ENCODE data around the gene CPA2. TPM values are rescaled to one million over a fixed set of nuclear protein-coding genes. Genes with fewer than 3 reads are reported as not detected.

Gene CPA2
- total and polyA plus RNA-seq, 2 experiments from 2014 or later: not detected

DNA sequence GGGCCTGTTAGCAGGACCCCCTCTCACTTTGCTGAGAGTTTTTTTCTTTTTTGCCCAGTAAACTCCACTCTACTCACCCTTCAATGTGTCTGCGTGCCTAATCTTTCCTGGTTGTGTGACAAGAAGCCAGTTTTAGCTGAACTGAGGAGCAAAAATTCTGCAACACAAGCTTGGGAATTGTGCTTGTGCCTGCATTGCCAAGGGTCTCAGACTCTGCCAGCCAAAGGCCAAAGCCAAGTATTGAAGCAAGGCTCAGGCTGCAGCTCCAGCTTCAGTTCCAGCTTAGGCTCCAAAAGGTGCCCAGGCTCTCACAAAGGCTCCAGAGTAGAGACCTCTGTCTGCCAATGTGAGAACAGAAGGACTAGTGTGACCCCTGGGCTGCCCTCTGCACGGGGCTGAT, 4.2 kb upstream of the CPA2 start:
- H3K9me2 ChIP-seq (ENCODE audit: insufficient read depth): peaks cover 3% of the 10 kb centered on the region; the same call in 1 of the 2 replicates
- no peak for TF ChIP-seq EZH2phosphoT487 (IDR thresholded peaks at IDR 0.05; ENCODE audit: unreplicated experiment)
- no peak for TF ChIP-seq POLR2AphosphoS5 (IDR thresholded peaks at IDR 0.05; ENCODE audit: low read depth)
- no peak for TF ChIP-seq STAT1 (IDR thresholded peaks at IDR 0.05; ENCODE audit: unreplicated experiment)
- TF ChIP-seq, protein P1, sequence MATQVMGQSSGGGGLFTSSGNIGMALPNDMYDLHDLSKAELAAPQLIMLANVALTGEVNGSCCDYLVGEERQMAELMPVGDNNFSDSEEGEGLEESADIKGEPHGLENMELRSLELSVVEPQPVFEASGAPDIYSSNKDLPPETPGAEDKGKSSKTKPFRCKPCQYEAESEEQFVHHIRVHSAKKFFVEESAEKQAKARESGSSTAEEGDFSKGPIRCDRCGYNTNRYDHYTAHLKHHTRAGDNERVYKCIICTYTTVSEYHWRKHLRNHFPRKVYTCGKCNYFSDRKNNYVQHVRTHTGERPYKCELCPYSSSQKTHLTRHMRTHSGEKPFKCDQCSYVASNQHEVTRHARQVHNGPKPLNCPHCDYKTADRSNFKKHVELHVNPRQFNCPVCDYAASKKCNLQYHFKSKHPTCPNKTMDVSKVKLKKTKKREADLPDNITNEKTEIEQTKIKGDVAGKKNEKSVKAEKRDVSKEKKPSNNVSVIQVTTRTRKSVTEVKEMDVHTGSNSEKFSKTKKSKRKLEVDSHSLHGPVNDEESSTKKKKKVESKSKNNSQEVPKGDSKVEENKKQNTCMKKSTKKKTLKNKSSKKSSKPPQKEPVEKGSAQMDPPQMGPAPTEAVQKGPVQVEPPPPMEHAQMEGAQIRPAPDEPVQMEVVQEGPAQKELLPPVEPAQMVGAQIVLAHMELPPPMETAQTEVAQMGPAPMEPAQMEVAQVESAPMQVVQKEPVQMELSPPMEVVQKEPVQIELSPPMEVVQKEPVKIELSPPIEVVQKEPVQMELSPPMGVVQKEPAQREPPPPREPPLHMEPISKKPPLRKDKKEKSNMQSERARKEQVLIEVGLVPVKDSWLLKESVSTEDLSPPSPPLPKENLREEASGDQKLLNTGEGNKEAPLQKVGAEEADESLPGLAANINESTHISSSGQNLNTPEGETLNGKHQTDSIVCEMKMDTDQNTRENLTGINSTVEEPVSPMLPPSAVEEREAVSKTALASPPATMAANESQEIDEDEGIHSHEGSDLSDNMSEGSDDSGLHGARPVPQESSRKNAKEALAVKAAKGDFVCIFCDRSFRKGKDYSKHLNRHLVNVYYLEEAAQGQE (IDR thresholded peaks at IDR 0.05; ENCODE audit: unreplicated experiment): no peak
- TF ChIP-seq JUNB (IDR thresholded peaks at IDR 0.05; ENCODE audit: unreplicated experiment): no peak
- TF ChIP-seq NANOG (IDR thresholded peaks at IDR 0.05; ENCODE audit: borderline replicate concordance): no peak
- TF ChIP-seq, protein P2, sequence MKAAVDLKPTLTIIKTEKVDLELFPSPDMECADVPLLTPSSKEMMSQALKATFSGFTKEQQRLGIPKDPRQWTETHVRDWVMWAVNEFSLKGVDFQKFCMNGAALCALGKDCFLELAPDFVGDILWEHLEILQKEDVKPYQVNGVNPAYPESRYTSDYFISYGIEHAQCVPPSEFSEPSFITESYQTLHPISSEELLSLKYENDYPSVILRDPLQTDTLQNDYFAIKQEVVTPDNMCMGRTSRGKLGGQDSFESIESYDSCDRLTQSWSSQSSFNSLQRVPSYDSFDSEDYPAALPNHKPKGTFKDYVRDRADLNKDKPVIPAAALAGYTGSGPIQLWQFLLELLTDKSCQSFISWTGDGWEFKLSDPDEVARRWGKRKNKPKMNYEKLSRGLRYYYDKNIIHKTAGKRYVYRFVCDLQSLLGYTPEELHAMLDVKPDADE (IDR thresholded peaks at IDR 0.05): no peak
- TF ChIP-seq ZNF114 (CRISPR knock-in tag; IDR thresholded peaks at IDR 0.05): no peak
- TF ChIP-seq, protein P3, sequence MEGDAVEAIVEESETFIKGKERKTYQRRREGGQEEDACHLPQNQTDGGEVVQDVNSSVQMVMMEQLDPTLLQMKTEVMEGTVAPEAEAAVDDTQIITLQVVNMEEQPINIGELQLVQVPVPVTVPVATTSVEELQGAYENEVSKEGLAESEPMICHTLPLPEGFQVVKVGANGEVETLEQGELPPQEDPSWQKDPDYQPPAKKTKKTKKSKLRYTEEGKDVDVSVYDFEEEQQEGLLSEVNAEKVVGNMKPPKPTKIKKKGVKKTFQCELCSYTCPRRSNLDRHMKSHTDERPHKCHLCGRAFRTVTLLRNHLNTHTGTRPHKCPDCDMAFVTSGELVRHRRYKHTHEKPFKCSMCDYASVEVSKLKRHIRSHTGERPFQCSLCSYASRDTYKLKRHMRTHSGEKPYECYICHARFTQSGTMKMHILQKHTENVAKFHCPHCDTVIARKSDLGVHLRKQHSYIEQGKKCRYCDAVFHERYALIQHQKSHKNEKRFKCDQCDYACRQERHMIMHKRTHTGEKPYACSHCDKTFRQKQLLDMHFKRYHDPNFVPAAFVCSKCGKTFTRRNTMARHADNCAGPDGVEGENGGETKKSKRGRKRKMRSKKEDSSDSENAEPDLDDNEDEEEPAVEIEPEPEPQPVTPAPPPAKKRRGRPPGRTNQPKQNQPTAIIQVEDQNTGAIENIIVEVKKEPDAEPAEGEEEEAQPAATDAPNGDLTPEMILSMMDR (conservative IDR thresholded peaks at IDR 0.05; ENCODE audit: low read depth in 2 of 2): no peak
- TF ChIP-seq EZH2 (IDR thresholded peaks at IDR 0.05; ENCODE audit: low read depth, unreplicated experiment): no peak
- TF ChIP-seq CREB1 (CRISPR knock-in tag; IDR thresholded peaks at IDR 0.05; ENCODE audit: low read depth): no peak
- no peak for TF ChIP-seq ZNF331 (CRISPR knock-in tag; IDR thresholded peaks at IDR 0.05; ENCODE audit: low read depth)
- TF ChIP-seq, protein P4, sequence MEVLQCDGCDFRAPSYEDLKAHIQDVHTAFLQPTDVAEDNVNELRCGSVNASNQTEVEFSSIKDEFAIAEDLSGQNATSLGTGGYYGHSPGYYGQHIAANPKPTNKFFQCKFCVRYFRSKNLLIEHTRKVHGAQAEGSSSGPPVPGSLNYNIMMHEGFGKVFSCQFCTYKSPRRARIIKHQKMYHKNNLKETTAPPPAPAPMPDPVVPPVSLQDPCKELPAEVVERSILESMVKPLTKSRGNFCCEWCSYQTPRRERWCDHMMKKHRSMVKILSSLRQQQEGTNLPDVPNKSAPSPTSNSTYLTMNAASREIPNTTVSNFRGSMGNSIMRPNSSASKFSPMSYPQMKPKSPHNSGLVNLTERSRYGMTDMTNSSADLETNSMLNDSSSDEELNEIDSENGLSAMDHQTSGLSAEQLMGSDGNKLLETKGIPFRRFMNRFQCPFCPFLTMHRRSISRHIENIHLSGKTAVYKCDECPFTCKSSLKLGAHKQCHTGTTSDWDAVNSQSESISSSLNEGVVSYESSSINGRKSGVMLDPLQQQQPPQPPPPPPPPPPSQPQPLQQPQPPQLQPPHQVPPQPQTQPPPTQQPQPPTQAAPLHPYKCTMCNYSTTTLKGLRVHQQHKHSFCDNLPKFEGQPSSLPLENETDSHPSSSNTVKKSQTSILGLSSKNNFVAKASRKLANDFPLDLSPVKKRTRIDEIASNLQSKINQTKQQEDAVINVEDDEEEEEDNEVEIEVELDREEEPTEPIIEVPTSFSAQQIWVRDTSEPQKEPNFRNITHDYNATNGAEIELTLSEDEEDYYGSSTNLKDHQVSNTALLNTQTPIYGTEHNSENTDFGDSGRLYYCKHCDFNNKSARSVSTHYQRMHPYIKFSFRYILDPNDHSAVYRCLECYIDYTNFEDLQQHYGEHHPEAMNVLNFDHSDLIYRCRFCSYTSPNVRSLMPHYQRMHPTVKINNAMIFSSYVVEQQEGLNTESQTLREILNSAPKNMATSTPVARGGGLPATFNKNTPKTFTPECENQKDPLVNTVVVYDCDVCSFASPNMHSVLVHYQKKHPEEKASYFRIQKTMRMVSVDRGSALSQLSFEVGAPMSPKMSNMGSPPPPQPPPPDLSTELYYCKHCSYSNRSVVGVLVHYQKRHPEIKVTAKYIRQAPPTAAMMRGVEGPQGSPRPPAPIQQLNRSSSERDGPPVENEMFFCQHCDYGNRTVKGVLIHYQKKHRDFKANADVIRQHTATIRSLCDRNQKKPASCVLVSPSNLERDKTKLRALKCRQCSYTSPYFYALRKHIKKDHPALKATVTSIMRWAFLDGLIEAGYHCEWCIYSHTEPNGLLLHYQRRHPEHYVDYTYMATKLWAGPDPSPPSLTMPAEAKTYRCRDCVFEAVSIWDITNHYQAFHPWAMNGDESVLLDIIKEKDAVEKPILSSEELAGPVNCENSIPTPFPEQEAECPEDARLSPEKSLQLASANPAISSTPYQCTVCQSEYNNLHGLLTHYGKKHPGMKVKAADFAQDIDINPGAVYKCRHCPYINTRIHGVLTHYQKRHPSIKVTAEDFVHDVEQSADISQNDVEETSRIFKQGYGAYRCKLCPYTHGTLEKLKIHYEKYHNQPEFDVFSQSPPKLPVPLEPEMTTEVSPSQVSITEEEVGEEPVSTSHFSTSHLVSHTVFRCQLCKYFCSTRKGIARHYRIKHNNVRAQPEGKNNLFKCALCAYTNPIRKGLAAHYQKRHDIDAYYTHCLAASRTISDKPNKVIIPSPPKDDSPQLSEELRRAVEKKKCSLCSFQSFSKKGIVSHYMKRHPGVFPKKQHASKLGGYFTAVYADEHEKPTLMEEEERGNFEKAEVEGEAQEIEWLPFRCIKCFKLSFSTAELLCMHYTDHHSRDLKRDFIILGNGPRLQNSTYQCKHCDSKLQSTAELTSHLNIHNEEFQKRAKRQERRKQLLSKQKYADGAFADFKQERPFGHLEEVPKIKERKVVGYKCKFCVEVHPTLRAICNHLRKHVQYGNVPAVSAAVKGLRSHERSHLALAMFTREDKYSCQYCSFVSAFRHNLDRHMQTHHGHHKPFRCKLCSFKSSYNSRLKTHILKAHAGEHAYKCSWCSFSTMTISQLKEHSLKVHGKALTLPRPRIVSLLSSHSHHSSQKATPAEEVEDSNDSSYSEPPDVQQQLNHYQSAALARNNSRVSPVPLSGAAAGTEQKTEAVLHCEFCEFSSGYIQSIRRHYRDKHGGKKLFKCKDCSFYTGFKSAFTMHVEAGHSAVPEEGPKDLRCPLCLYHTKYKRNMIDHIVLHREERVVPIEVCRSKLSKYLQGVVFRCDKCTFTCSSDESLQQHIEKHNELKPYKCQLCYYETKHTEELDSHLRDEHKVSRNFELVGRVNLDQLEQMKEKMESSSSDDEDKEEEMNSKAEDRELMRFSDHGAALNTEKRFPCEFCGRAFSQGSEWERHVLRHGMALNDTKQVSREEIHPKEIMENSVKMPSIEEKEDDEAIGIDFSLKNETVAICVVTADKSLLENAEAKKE (CRISPR knock-in tag; IDR thresholded peaks at IDR 0.05): no peak
- no peaks in the 10 kb centered on the region for H3K79me2 ChIP-seq (replicated peaks; ENCODE audit: insufficient read depth)
- no peaks in the 10 kb centered on the region for H3F3A ChIP-seq (replicated peaks; ENCODE audit: low read depth)
- peaks cover 23% of the 10 kb centered on the region; the same call in 2 of the 3 replicates for H3K36me3 Mint-ChIP-seq (ENCODE audit: low read depth)
- H3K4me1 ChIP-seq (ENCODE audit: insufficient read depth): peaks cover 11% of the 10 kb centered on the region
- DNase-seq (ENCODE audit: low spot score) (no peak), ATAC-seq (no peak)
- peaks cover 3% of the 10 kb centered on the region for H3K27me3 Mint-ChIP-seq (ENCODE audit: insufficient read depth, low read depth, poor library complexity)
- no peak overlapping the region for H2AFZ ChIP-seq
- H3K4me3 ChIP-seq: no peak overlapping the region
- H3K27ac ChIP-seq (ENCODE audit: low read depth): no peak overlapping the region
- H3K27me3 ChIP-seq (ENCODE audit: insufficient read depth): no peaks in the 10 kb centered on the region
- peaks cover 37% of the 10 kb centered on the region for H3K9me3 Mint-ChIP-seq
- peaks cover 29% of the 10 kb centered on the region for H3K4me1 Mint-ChIP-seq
- no peak overlapping the region for H3K4me3 Mint-ChIP-seq
- H3K27ac Mint-ChIP-seq: no peak overlapping the region
- no peaks in the 10 kb centered on the region for H4K20me1 ChIP-seq (replicated peaks; ENCODE audit: insufficient read depth)
- H3K36me3 ChIP-seq (ENCODE audit: insufficient read depth): peaks cover 10% of the 10 kb centered on the region
- no peak overlapping the region for H3K4me2 ChIP-seq
